Measurements from ENCODE around the gene CLTB.
"Not testable (repeated sequence)": the region's sequence is repeated elsewhere in the genome, so short reads cannot be mapped to it uniquely, and the experiment has no call there.

CLTB gene

GRCh38 chr5:176413255-176413565, 3.1 kb downstream of the CLTB start:
- no peak for DNase-seq (ENCODE audit: extremely low spot score)
- CTCF ChIA-PET: interaction anchor here (1.4 kb wide), 1 partner anchor 59 kb away, joined by 3 read pairs; no protein-coding TSS in a partner anchor
- no peak for TF ChIP-seq CTCF (IDR thresholded peaks at IDR 0.05; ENCODE audit: control extremely low read depth, extremely low read depth, low read depth, missing control alignments)
- POLR2A ChIA-PET: interaction anchor here (0.8 kb wide), 1 partner anchor 8 kb away, joined by 7 read pairs; no protein-coding TSS in a partner anchor

- no peak for DNase-seq (ENCODE audit: extremely low spot score)
- ChIA-PET POLR2A (no interaction called here), CTCF (interaction anchor here (1.4 kb wide), 1 partner anchor 59 kb away, joined by 3 read pairs; no protein-coding TSS in a partner anchor)
- TF ChIP-seq CTCF (IDR thresholded peaks at IDR 0.05; ENCODE audit: control extremely low read depth, extremely low read depth, low read depth, missing control alignments): no peak
Observed at GRCh38 chr5:176412517-176413254, 3.7 kb downstream of the CLTB start.

GRCh38 chr5:176410486-176411180, 5.7 kb downstream of the CLTB start:
- ChIA-PET POLR2A (no interaction called here), CTCF (no interaction called here)
- DNase-seq (ENCODE audit: extremely low spot score): no peak
- no peak for TF ChIP-seq CTCF (IDR thresholded peaks at IDR 0.05; ENCODE audit: control extremely low read depth, extremely low read depth, low read depth, missing control alignments)

- DNase-seq (ENCODE audit: extremely low spot score): no peak
- CTCF ChIA-PET: no interaction called here
- POLR2A ChIA-PET: no interaction called here
- no peak for TF ChIP-seq CTCF (IDR thresholded peaks at IDR 0.05; ENCODE audit: control extremely low read depth, extremely low read depth, low read depth, missing control alignments)
Observed at GRCh38 chr5:176409765-176410164, 6.6 kb downstream of the CLTB start.

GRCh38 chr5:176408590-176408989, 7.7 kb downstream of the CLTB start:
- no peak for TF ChIP-seq CTCF (IDR thresholded peaks at IDR 0.05; ENCODE audit: control extremely low read depth, extremely low read depth, low read depth, missing control alignments)
- no peak for DNase-seq (ENCODE audit: extremely low spot score)
- ChIA-PET POLR2A (no interaction called here), CTCF (interaction anchor here (3.4 kb wide), 1 partner anchor 39 kb away, joined by 15 read pairs; the partner anchor contains the start of gene FAF2)

- CTCF ChIA-PET: interaction anchor here (3.4 to 3.7 kb wide), 2 partner anchors 8 to 40 kb away, joined by 15 to 22 read pairs; partner anchors contain the start of genes CLTB and FAF2
Observed at GRCh38 chr5:176408252-176408573, 8.1 kb downstream of the CLTB start.

More at GRCh38 chr5:176408252-176408573, 8.1 kb downstream of the CLTB start:
- POLR2A ChIA-PET; DNase-seq (ENCODE audit: extremely low spot score): not testable (repeated sequence)
